HG03469 (cell line): ENCODE results near the gene SURF6.
"Not testable (repeated sequence)": the region's sequence is repeated elsewhere in the genome, so short reads cannot be mapped to it uniquely, and the experiment has no call there.

Source experiments
- ATAC-seq: cut with Tn5 transposase; IDR thresholded peaks from one replicate; pipeline ENCODE4 v1.9.1; 2021; ENCODE audit warnings: mild to moderate bottlenecking, moderate library complexity, moderate number of reproducible peaks; ENCODE audit not compliant: unreplicated experiment

SURF6 gene

GRCh38 chr9:133348718-133349573 is 13.0 kb upstream of the SURF6 start:
- ATAC-seq, result no peak

DNA sequence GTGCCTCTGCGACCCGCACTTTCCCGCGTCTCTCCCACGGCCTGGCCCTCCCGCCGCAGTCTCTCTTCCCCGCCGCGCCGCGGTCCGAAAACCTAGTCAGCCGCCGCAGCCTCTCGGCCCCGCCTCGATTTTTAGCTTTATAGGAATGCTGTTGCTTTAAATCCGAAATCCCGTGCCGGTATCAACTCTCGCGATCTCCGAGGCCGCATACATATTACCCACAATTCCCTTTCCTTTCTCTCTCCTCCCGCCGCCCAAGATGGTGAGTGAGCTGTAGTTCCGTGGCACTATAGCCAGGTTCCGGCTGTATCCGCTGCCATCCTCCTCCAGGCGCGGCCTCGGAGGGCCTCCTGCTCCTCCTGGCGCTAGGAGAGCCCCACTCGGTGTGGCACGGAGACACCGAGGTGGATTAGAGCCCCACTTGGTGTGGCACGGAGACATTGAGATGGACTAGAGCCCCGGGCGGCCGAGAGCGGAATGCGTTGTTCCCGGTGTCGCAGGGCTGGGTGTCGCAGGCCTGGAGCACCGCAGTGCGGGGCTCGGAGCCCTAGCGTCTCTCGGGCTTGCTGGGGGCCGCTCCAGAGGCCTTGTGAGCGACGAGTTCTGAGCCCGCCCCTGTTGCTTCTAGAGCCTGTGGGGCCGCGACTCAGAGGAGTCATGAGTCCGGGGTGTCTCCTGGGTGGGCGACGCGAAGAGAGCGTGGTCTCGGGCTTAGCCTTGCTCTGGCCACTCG is 12.2 kb upstream of the SURF6 start, which contains the start of the genes MED22 and RPL7A:
TSS of gene MED22 (minus strand) at position 147 of the 733 bp plus-strand sequence. CDS start 1,469 bp downstream, outside the sequence.
TSS of gene RPL7A (plus strand) at position 234 of the 733 bp plus-strand sequence. CDS start at position 260, 26 bp downstream.
- ATAC-seq, result peak; percentile 53

GRCh38 chr9:133347515-133347984 is 11.6 kb upstream of the SURF6 start:
- ATAC-seq, result peak; percentile 21

- ATAC-seq, result no peak
Measured at GRCh38 chr9:133346021-133346785, 10.2 kb upstream of the SURF6 start.

- ATAC-seq, result no peak
Measured at GRCh38 chr9:133345596-133345995, 9.6 kb upstream of the SURF6 start.

DNA sequence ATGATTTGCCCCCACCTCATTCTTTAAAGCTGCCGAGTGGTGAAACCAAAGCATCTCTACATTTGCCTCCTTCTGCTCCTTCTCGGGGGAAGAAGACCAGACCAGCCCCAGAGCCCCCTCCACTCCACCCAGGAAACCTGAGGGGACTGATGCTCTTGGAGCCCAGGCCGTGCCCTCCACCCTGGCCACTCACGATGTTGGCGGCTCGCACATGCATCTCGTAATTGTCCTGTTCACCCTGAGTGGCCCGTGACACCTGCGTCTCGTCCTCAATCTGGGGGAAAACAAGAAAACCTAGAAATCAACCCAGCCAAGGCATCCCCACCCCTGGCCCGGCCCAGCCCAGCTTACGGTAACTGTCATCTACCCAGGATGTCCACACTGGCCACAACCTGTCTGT is 9.0 kb upstream of the SURF6 start:
- ATAC-seq, result no peak

GRCh38 chr9:133344071-133344470 is 8.1 kb upstream of the SURF6 start:
- no peak for ATAC-seq

- ATAC-seq, result no peak
Measured at GRCh38 chr9:133342570-133342969, 6.6 kb upstream of the SURF6 start.

- no peak for ATAC-seq
Measured at GRCh38 chr9:133342069-133342406, 6.0 kb upstream of the SURF6 start.

DNA sequence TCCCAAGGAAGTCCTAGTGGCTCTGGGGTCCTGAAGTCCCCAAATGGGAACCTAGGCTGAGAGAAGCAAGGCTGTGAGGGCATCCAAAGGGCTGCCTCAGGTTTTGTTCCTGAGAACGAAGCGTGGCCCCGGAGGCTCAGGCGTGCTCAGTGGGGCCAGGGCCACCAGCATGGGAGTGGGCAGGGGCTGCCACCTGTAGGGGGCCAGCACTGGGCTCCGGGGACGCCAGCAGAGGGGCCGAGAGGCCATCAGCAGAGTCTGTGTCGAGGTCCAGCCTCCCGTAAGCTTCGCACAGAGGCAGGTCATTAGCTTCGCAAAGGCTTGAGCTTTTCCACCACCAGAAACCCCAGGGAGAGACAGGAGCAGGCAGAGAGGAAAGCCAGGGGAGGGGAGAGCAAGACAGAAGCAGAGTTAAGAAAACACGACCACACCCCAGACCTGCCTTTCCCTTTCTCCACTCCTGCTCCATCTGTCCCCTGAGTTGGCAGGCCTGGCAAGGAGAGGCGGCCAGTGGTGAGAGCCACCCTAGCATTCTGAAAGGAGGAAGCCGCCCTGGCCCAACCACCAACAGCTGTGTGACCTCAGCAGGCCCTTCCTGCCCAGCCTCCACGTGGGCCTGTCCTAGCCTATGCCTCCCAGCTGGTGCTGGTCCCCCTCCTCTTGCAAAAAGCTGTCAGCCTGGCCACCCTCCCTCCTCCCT is 5.5 kb upstream of the SURF6 start:
- no peak for ATAC-seq

- ATAC-seq, result no peak
Measured at GRCh38 chr9:133340916-133341315, 4.9 kb upstream of the SURF6 start.

DNA sequence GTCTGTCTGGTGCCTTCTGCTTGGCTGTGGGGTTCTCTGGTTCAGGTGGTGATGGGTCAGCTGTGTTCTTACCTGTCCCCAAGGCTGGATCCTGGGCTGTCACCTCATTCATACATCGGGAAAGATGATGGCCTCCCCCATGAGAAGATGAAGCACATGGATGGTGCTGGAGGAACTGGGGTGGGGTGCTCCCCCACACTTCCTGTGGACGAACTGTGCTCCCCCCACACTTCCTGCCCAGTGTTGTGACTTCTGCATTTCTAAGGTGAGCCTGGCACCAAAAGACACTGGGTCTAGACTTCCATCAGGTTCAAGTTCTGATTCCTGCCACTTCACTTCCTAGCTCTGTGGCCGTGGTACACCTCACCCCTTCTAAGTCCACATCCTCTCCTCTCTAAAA is 4.3 kb upstream of the SURF6 start:
- no peak for ATAC-seq

- ATAC-seq, result no peak
Measured at GRCh38 chr9:133339641-133340040, 3.7 kb upstream of the SURF6 start.

GRCh38 chr9:133334888-133335287 is 1.1 kb downstream of the SURF6 start:
- ATAC-seq, result not testable (repeated sequence)

DNA sequence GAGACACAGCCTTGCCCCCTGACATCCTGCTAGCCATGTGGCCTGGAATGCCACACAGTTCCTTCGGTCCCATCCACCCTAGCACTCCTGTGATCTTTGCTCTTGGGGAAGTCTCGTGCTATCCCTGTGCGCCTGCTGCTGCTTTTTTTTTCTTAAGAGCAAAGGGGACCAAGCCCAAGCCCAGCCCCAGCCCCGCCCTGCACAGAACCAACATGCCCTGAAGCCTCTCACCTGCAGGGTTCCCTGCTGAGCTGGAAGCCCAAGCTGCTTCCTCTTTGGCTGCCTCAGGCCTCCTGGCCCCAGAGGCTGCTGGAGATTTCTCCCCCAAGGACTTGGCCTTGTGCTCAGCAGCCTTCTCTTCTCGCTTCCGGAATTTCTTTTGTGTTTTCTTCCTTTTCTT is 1.8 kb downstream of the SURF6 start:
- no peak for ATAC-seq

DNA sequence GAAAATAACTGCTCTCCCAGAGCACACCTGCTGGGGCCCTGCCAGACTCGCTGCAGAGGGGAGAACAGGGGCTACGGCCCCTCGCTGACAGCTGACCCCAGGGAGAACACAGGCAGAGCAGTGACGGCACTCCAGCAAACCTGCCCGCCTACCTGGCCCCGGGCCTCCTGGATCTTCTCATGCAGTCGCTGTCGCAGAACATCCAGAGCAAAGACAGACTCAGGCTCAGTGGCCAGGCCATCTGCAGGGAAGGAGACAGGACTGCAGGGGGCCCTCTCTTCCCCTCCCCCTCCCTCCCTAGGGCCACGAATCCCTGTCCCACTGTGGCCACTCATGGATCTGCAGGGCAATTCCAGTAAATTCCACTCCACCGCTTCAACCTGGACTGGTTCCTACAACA is 2.4 kb downstream of the SURF6 start:
- ATAC-seq, result no peak

DNA sequence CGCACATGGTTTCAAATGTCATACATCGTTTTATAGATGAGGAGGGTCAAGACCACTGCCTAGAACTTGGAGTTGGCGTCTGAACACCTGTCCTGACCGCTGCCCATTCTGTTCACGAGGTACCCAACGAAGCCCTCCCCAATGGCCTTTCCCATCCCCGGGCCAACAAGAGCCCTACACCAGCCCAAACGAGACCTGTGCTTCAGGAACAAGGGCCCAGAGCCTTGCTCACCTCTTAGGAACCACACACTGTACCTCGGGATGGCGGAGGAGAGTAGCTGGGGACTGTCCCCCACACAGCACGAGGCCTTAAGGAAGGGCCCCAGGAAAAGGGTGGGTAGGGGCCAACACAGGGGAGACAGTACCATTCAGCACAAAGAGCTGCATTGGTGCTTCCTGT is 3.0 kb downstream of the SURF6 start:
- no peak for ATAC-seq

- ATAC-seq, result no peak
Measured at GRCh38 chr9:133332381-133332730, 3.6 kb downstream of the SURF6 start.

- ATAC-seq, result no peak
Measured at GRCh38 chr9:133331641-133332380, 4.2 kb downstream of the SURF6 start.

GRCh38 chr9:133331221-133331620 is 4.8 kb downstream of the SURF6 start:
- no peak for ATAC-seq
